Lung (tissue), 12 donors: ENCODE measurements around the gene ROBO1. TPM values are rescaled to one million over a fixed set of nuclear protein-coding genes. Genes with fewer than 3 reads are reported as not detected.

Experiments
- ATAC-seq: fragments of 200-7000 bp; cut with Tn5 transposase; one replicate; pipeline ENCODE4 v1.9.1; 2020; ENCODE audit warnings: moderate number of reproducible peaks; ENCODE audit not compliant: insufficient read depth, low FRiP score
- DNase-seq, 3 donors: peaks; one replicate each; pipeline ENCODE4 v3.0.0-alpha.2; 2013 to 2017
- H3K27ac ChIP-seq, 2 donors: one replicate each; pipeline ENCODE4 v1.5.1; 2013; ENCODE audit warnings: mild to moderate bottlenecking in 2 of 2, moderate library complexity in 2 of 2, control low read depth in 1 of 2, inconsistent platforms in 1 of 2, low read depth in 1 of 2, low read length in 1 of 2
- H3K27me3 ChIP-seq, 3 donors: one replicate each; pipeline ENCODE4 v1.5.1; 2013; ENCODE audit warnings: low read length in 2 of 3; ENCODE audit not compliant: control insufficient read depth in 3 of 3, insufficient read depth in 3 of 3
- H3K36me3 ChIP-seq, 4 donors: one replicate each; pipeline ENCODE4 v1.5.1; 2013; ENCODE audit warnings: low read length in 4 of 4, mild to moderate bottlenecking in 1 of 4, moderate library complexity in 1 of 4; ENCODE audit not compliant: control insufficient read depth in 4 of 4, insufficient read depth in 4 of 4
- H3K4me1 ChIP-seq, 5 donors: one replicate each; pipeline ENCODE4 v1.5.1; 2013; ENCODE audit warnings: low read length in 5 of 5, mild to moderate bottlenecking in 2 of 5, moderate library complexity in 1 of 5; ENCODE audit not compliant: control insufficient read depth in 5 of 5, insufficient read depth in 5 of 5
- H3K4me3 ChIP-seq: one replicate; pipeline ENCODE4 v1.5.1; 2013; ENCODE audit warnings: mild to moderate bottlenecking, control low read depth, moderate library complexity
- H3K9ac ChIP-seq, 2 donors: one replicate each; pipeline ENCODE4 v1.5.1; 2013; ENCODE audit warnings: low read length in 2 of 2, control low read depth in 1 of 2; ENCODE audit not compliant: insufficient read depth in 1 of 2
- H3K9me3 ChIP-seq, 4 donors: one replicate each; pipeline ENCODE4 v1.5.1; 2013; ENCODE audit warnings: low read length in 3 of 4, mild to moderate bottlenecking in 1 of 4, moderate library complexity in 1 of 4; ENCODE audit not compliant: control insufficient read depth in 4 of 4, insufficient read depth in 3 of 4
- CTCF ChIP-seq: IDR thresholded peaks from 2 replicates; pipeline ENCODE4 v1.5.1; 2012; ENCODE audit warnings: mild to moderate bottlenecking; ENCODE audit errors: control extremely low read depth, extremely low read depth
- WGBS, 2 donors: extraction: QIAGEN DNeasy Blood & Tissue Kit; methylation state at CpG; one replicate each; pipeline ENCODE4 v1.1.7; 2013; 5-methylcytosine and 5-hydroxymethylcytosine counted together
- polyA plus RNA-seq, 2 donors: library from polyadenylated mRNA; stranded (reverse); fragments of 200-250 nt; gene quantifications; one replicate each; pipeline ENCODE4 v1.2.1, GENCODE V29; 2013
- total RNA-seq, 2 donors: library from RNA; depleted of rRNA in 1 of 2; stranded (reverse); fragments of >200 nt in 1 of 2; gene quantifications; one replicate each; pipeline ENCODE4 v1.2.1, GENCODE V29; 2014 to 2021
- donor health status: control.
- donor health status: control.
- donor health status: Bipolar disorder and iron deficiency.
- donor health status: healthy.
- donor health status: DM: yes; HTN: yes; CAD: no.

ROBO1 gene
- total and polyA plus RNA-seq, 4 donors, result 2.6 to 72.6 (median 15.7) TPM

GRCh38 chr3:79358327-79358726 lies 409.5 kb downstream of the ROBO1 start:
- Histone ChIP-seq H3K27ac (no peak overlapping the region), H3K27me3 (no peaks in the 10 kb centered on the region), H3K36me3 (no peaks in the 10 kb centered on the region), H3K9ac (no peak overlapping the region), H3K9me3 (no peaks in the 10 kb centered on the region), H3K4me3 (no peak overlapping the region), H3K4me1 (peaks cover 0 to 17% (median 0%) of the 10 kb centered on the region in 5 donors)
- DNase-seq (no peak), ATAC-seq (no peak)
- 76 to 81% methylated on average over 4 of the region's 4 CpGs for WGBS, 2 donors
- TF ChIP-seq CTCF, result no peak

GRCh38 chr3:79354179-79354688 lies 413.6 kb downstream of the ROBO1 start:
- TF ChIP-seq CTCF, result no peak
- H3K9me3 ChIP-seq, result no peaks in the 10 kb centered on the region
- H3K4me3 ChIP-seq, result no peak overlapping the region
- H3K9ac ChIP-seq, result no peak overlapping the region
- no peaks in the 10 kb centered on the region for H3K36me3 ChIP-seq
- DNase-seq (no peak), ATAC-seq (no peak)
- WGBS, 2 donors, result 75 to 87% methylated on average over 3 of the region's 3 CpGs
- H3K4me1 ChIP-seq, result no peaks in the 10 kb centered on the region
- H3K27ac ChIP-seq, result no peak overlapping the region
- H3K27me3 ChIP-seq, result no peaks in the 10 kb centered on the region

- no peak overlapping the region for H3K27ac ChIP-seq
- no peaks in the 10 kb centered on the region for H3K9me3 ChIP-seq
- TF ChIP-seq CTCF, result no peak
- ATAC-seq (no peak), DNase-seq (no peak)
- no peak overlapping the region for H3K4me3 ChIP-seq
- no peaks in the 10 kb centered on the region for H3K4me1 ChIP-seq
- 65 to 76% methylated on average over 2 of the region's 2 CpGs for WGBS, 2 donors
- no peaks in the 10 kb centered on the region for H3K36me3 ChIP-seq
- no peak overlapping the region for H3K9ac ChIP-seq
- no peaks in the 10 kb centered on the region for H3K27me3 ChIP-seq
Observed at GRCh38 chr3:79351699-79352098, 416.1 kb downstream of the ROBO1 start.
